Measurements from ENCODE around the gene SCNN1B.
"Not testable (repeated sequence)": the region's sequence is repeated elsewhere in the genome, so short reads cannot be mapped to it uniquely, and the experiment has no call there.

Gene SCNN1B

GRCh38 chr16:23355106-23355670, 53.1 kb downstream of the SCNN1B start:
- no peak for DNase-seq (ENCODE audit: low spot score)

GRCh38 chr16:23356941-23357340, 54.8 kb downstream of the SCNN1B start:
- no peak for DNase-seq (ENCODE audit: low spot score)

- DNase-seq (ENCODE audit: low spot score), result no peak
Measured at GRCh38 chr16:23357761-23358290, 55.7 kb downstream of the SCNN1B start.

GRCh38 chr16:23359092-23359760, 57.1 kb downstream of the SCNN1B start:
- no peak for DNase-seq (ENCODE audit: low spot score)

GRCh38 chr16:23362460-23363317, 60.6 kb downstream of the SCNN1B start:
- DNase-seq (ENCODE audit: low spot score), result no peak

- peak; percentile 11 for DNase-seq (ENCODE audit: low spot score)
Measured at GRCh38 chr16:23365602-23366240, 63.6 kb downstream of the SCNN1B start.

- DNase-seq (ENCODE audit: low spot score), result not testable (repeated sequence)
Measured at GRCh38 chr16:23366341-23366740, 64.2 kb downstream of the SCNN1B start.

- DNase-seq (ENCODE audit: low spot score), result no peak
Measured at GRCh38 chr16:23367564-23367963, 65.5 kb downstream of the SCNN1B start.

- DNase-seq (ENCODE audit: low spot score), result no peak
Measured at GRCh38 chr16:23367988-23368387, 65.9 kb downstream of the SCNN1B start.

- no peak for DNase-seq (ENCODE audit: low spot score)
Measured at GRCh38 chr16:23368469-23368868, 66.4 kb downstream of the SCNN1B start.

- DNase-seq (ENCODE audit: low spot score), result no peak
Measured at GRCh38 chr16:23369416-23369815, 67.3 kb downstream of the SCNN1B start.

- no peak for DNase-seq (ENCODE audit: low spot score)
Measured at GRCh38 chr16:23371368-23371767, 69.3 kb downstream of the SCNN1B start.

- DNase-seq (ENCODE audit: low spot score), result no peak
Measured at GRCh38 chr16:23373436-23374219, 71.5 kb downstream of the SCNN1B start.

GRCh38 chr16:23374721-23375510, 72.8 kb downstream of the SCNN1B start:
- DNase-seq (ENCODE audit: low spot score), result no peak

- DNase-seq (ENCODE audit: low spot score), result no peak
Measured at GRCh38 chr16:23375643-23376042, 73.5 kb downstream of the SCNN1B start.

- DNase-seq (ENCODE audit: low spot score), result no peak
Measured at GRCh38 chr16:23377071-23377931, 75.2 kb downstream of the SCNN1B start.

- DNase-seq (ENCODE audit: low spot score), result no peak
Measured at GRCh38 chr16:23378256-23378655, 76.2 kb downstream of the SCNN1B start.

GRCh38 chr16:23378921-23379320, 76.8 kb downstream of the SCNN1B start:
- DNase-seq (ENCODE audit: low spot score), result no peak

- DNase-seq (ENCODE audit: low spot score), result no peak
Measured at GRCh38 chr16:23379707-23380106, 77.6 kb downstream of the SCNN1B start.

- DNase-seq (ENCODE audit: low spot score), result no peak
Measured at GRCh38 chr16:23380501-23380951, 78.4 kb downstream of the SCNN1B start.
